Colonic mucosa (tissue), 4 donors: ENCODE measurements around the gene SH2D5. TPM values are rescaled to one million over a fixed set of nuclear protein-coding genes. Genes with fewer than 3 reads are reported as not detected.

Experiments
- DNase-seq: peaks from one replicate; pipeline ENCODE4 v3.0.0-alpha.2; 2020
- H3K27ac ChIP-seq: fragments of 200-600 bp; one replicate; pipeline ENCODE4 v1.8.0; 2021
- H3K27me3 ChIP-seq: fragments of 200-600 bp; one replicate; pipeline ENCODE4 v1.8.0; 2021
- H3K36me3 ChIP-seq: fragments of 200-600 bp; one replicate; pipeline ENCODE4 v1.8.0; 2021
- H3K4me1 ChIP-seq: fragments of 200-600 bp; one replicate; pipeline ENCODE4 v1.8.0; 2021; ENCODE audit warnings: mild to moderate bottlenecking
- H3K4me3 ChIP-seq: fragments of 200-600 bp; one replicate; pipeline ENCODE4 v1.8.0; 2021
- H3K9ac ChIP-seq, 2 donors: one replicate each; pipeline ENCODE4 v1.7.0; 2013; ENCODE audit warnings: control low read depth in 2 of 2, low read depth in 2 of 2, low read length in 2 of 2
- H3K9me3 ChIP-seq: fragments of 200-600 bp; one replicate; pipeline ENCODE4 v1.8.0; 2021
- intact Hi-C: fragments of 100-400 bp; cut with DNase I; formaldehyde crosslinking; loops from one replicate; pipeline ENCODE4 v1.14.1; 2022
- total RNA-seq, 2 donors: library from RNA; stranded (reverse); fragmentation: NEBNext Ultra II Directional in 1 of 2; extraction: Animal tissue kit (Norgen Biotek cat#: 25700) in 1 of 2; gene quantifications; one replicate each; pipeline ENCODE4 v1.2.1, GENCODE V29; 2021
- TF ChIP-seq, protein P1 (sequence below): fragments of 200-600 bp; IDR thresholded peaks from one replicate; pipeline ENCODE4 v1.8.0; 2022; ENCODE audit warnings: antibody characterized with exemption, mild to moderate bottlenecking
- donor health status: healthy.
- donor health status: DM: no; HTN: no; CAD: no.
- donor health status: DM: no; HTN: no; CAD: no.

The SH2D5 gene
- total RNA-seq, 2 donors from 2014 or later, result 0.12 TPM; not detected in 1

- Histone ChIP-seq H3K27ac (no peak overlapping the region), H3K27me3 (peaks cover 2% of the 10 kb centered on the region), H3K9me3 (no peaks in the 10 kb centered on the region), H3K36me3 (no peaks in the 10 kb centered on the region), H3K9ac (no peak overlapping the region), H3K4me1 (no peaks in the 10 kb centered on the region), H3K4me3 (no peak overlapping the region)
- TF ChIP-seq, protein P1, sequence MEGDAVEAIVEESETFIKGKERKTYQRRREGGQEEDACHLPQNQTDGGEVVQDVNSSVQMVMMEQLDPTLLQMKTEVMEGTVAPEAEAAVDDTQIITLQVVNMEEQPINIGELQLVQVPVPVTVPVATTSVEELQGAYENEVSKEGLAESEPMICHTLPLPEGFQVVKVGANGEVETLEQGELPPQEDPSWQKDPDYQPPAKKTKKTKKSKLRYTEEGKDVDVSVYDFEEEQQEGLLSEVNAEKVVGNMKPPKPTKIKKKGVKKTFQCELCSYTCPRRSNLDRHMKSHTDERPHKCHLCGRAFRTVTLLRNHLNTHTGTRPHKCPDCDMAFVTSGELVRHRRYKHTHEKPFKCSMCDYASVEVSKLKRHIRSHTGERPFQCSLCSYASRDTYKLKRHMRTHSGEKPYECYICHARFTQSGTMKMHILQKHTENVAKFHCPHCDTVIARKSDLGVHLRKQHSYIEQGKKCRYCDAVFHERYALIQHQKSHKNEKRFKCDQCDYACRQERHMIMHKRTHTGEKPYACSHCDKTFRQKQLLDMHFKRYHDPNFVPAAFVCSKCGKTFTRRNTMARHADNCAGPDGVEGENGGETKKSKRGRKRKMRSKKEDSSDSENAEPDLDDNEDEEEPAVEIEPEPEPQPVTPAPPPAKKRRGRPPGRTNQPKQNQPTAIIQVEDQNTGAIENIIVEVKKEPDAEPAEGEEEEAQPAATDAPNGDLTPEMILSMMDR, result no peak
- intact Hi-C loops, result no loop called here
- no peak for DNase-seq
Measured at GRCh38 chr1:20711285-20712214, 21.0 kb downstream of the SH2D5 start.

- Histone ChIP-seq H3K27me3 (no peaks in the 10 kb centered on the region), H3K4me1 (no peaks in the 10 kb centered on the region), H3K9ac (no peak overlapping the region), H3K36me3 (no peaks in the 10 kb centered on the region), H3K4me3 (no peak overlapping the region), H3K9me3 (no peaks in the 10 kb centered on the region), H3K27ac (no peak overlapping the region)
- DNase-seq, result no peak
- TF ChIP-seq, protein P1, result no peak
- intact Hi-C loops, result no loop called here
Measured at GRCh38 chr1:20710469-20711284, 21.8 kb downstream of the SH2D5 start.

DNA sequence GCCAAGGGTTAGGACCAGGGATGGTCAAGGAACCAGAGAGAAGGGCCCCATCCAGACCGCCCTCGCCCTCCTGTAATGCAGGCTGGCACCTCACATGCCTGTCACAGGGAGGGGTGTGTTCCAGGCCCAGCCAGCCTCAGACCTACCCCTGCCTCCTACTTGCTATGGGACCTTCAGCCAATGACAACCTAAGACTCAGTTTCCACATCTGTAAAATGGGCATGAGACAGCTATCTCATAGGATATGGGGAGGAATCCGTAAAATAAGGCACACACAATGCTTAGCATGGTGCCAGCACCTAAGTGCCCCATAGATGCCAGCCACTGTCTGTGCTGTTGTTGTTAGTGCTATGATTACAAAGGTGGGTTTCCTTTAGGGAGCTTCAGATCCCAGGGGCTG is 22.6 kb downstream of the SH2D5 start:
- Histone ChIP-seq H3K27me3 (no peaks in the 10 kb centered on the region), H3K9ac (no peak overlapping the region), H3K9me3 (no peaks in the 10 kb centered on the region), H3K4me1 (no peaks in the 10 kb centered on the region), H3K36me3 (no peaks in the 10 kb centered on the region), H3K4me3 (no peak overlapping the region), H3K27ac (no peak overlapping the region)
- TF ChIP-seq, protein P1, result no peak
- DNase-seq, result no peak
- intact Hi-C loops, result no loop called here

DNA sequence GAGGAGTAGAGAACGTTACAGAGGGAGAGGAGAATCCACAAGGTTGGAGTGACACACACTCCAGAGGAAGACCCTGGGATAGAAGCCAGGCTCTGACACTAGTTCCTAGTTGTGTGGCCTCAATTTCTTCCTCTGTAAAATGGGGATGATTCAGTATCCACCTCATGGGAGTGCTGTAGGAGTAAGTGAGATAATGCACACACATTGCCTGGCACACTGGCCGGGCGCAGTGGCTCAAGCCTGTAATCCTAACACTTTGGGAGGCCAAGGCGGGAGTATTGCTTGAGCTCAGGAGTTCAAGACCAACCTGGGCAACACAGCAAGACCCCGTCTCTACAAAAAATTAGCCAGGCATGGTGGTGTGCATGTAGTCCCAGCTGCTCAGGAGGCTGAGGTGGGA is 23.6 kb downstream of the SH2D5 start:
- H3K4me3 ChIP-seq, result no peak overlapping the region
- intact Hi-C loops, result no loop called here
- TF ChIP-seq, protein P1, result no peak
- no peaks in the 10 kb centered on the region for H3K9me3 ChIP-seq
- no peak overlapping the region for H3K27ac ChIP-seq
- H3K9ac ChIP-seq, result no peak overlapping the region
- no peaks in the 10 kb centered on the region for H3K4me1 ChIP-seq
- H3K27me3 ChIP-seq, result no peaks in the 10 kb centered on the region
- no peaks in the 10 kb centered on the region for H3K36me3 ChIP-seq
- no peak for DNase-seq

GRCh38 chr1:20708057-20708456 is 24.4 kb downstream of the SH2D5 start:
- Histone ChIP-seq H3K4me3 (no peak overlapping the region), H3K4me1 (no peaks in the 10 kb centered on the region), H3K36me3 (no peaks in the 10 kb centered on the region), H3K9ac (no peak overlapping the region), H3K27me3 (no peaks in the 10 kb centered on the region), H3K9me3 (no peaks in the 10 kb centered on the region), H3K27ac (no peak overlapping the region)
- no peak for DNase-seq
- intact Hi-C loops, result no loop called here
- TF ChIP-seq, protein P1, result no peak
